HEK293T (cell line): Measurements from ENCODE around the gene SCARB1.

Experiments used
- FOXK2 ChIP-seq: fragments of 450-650 bp; IDR thresholded peaks from 2 replicates; pipeline ENCODE4 v1.6.1; 2016; ENCODE audit warnings: mild to moderate bottlenecking
- NFRKB ChIP-seq: fragments of 450-650 bp; IDR thresholded peaks from 2 replicates; pipeline ENCODE4 v1.6.1; 2016; ENCODE audit warnings: mild to moderate bottlenecking, moderate library complexity
- SUZ12 ChIP-seq: fragments of 450-650 bp; IDR thresholded peaks from 2 replicates; pipeline ENCODE4 v1.6.1; 2016; ENCODE audit warnings: mild to moderate bottlenecking
- TARDBP ChIP-seq: fragments of 450-650 bp; IDR thresholded peaks from 2 replicates; pipeline ENCODE4 v1.6.1; 2016

DNA sequence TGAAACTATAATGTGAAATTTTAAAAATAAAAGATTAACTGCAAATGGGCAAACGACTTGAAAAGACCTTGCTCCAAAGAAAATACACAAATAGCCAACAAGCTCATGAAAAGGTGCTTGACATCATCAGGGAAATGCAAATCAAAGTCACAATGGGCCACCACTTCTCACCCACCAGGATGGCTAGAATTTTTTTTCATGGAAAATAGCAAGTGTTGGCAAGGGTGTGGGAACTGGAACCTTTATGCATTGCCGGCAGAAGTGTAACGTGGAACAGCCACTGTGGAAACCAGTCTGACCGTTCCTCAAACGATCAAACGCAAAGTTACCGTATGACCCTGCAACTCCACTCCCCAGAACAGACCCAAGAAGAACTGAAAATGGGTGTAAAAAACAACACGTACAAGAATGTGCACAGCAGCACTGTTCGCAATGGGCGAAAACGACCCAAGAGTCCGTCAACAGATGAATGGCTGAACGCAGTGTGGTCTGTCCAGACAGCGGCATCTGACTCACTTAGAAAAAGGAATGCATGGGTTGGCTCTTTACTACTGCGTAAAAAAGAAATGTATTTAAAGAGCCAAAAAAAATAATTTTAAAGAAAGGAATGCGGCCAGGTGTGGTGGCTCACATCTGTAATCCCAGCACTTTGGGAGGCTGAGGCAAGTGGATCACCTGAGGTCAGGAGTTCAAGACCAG, 40.2 kb downstream of the SCARB1 start:
- TF ChIP-seq FOXK2 (no peak), SUZ12 (no peak), NFRKB (no peak), TARDBP (no peak)
